ENCODE data around the gene XYLT1. TPM values are rescaled to one million over a fixed set of nuclear protein-coding genes. Genes with fewer than 3 reads are reported as not detected.

Gene XYLT1
- total RNA-seq, 1 experiment from 2014 or later, result not detected

DNA sequence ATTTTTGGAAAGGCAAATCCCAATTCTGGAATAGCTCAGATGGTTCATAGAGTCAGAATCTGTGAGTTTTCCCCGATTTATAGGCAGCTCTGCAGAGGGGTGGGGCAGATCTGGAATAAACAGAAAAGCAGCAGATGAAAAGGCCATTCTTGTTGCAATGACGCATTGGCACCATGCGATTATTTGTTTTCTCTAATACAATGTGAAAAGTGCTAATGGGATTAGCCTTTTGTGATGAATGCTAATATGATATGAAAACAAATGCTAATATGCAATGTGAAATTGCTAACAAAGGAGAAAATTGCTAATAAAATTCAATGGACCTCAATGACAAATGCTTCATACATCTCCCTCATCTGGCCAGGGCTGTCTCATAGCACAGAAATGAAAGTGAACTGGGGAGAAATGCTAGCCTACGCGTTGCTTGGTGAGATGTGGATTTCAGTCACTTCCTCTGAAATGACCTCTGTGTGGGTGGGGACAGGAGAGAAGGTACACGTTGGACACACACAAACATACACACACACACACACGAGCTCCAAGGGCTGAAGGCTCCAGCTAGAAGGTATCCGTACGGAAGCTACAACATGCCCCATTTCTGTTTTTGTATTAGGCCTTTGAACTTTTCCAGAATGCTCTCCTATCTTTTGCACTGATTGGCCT is 394.5 kb downstream of the XYLT1 start:
- TF ChIP-seq EZH2 (IDR thresholded peaks at IDR 0.05; ENCODE audit: low read length, unreplicated experiment) (no peak), EZH2phosphoT487 (IDR thresholded peaks at IDR 0.05; ENCODE audit: borderline replicate concordance, low read length) (no peak)
- TF ChIP-seq, protein P1, sequence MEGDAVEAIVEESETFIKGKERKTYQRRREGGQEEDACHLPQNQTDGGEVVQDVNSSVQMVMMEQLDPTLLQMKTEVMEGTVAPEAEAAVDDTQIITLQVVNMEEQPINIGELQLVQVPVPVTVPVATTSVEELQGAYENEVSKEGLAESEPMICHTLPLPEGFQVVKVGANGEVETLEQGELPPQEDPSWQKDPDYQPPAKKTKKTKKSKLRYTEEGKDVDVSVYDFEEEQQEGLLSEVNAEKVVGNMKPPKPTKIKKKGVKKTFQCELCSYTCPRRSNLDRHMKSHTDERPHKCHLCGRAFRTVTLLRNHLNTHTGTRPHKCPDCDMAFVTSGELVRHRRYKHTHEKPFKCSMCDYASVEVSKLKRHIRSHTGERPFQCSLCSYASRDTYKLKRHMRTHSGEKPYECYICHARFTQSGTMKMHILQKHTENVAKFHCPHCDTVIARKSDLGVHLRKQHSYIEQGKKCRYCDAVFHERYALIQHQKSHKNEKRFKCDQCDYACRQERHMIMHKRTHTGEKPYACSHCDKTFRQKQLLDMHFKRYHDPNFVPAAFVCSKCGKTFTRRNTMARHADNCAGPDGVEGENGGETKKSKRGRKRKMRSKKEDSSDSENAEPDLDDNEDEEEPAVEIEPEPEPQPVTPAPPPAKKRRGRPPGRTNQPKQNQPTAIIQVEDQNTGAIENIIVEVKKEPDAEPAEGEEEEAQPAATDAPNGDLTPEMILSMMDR (conservative IDR thresholded peaks at IDR 0.05; ENCODE audit: low read depth, low read length), result no peak
- no peak for ATAC-seq
- H3K9me3 ChIP-seq (ENCODE audit: low read length), result no peaks in the 10 kb centered on the region
- no peaks in the 10 kb centered on the region for H3K36me3 ChIP-seq (ENCODE audit: low read depth, low read length)
- H2AFZ ChIP-seq (ENCODE audit: low read length), result no peak overlapping the region
- POLR2A ChIA-PET (ENCODE audit: unreplicated experiment), result no interaction called here
- no peaks in the 10 kb centered on the region for H3K4me1 ChIP-seq (ENCODE audit: insufficient read depth, low read length)
- CTCF ChIA-PET, result no interaction called here
- no peak overlapping the region for H3K27ac ChIP-seq (ENCODE audit: low read length)
- no peaks in the 10 kb centered on the region for H3K9me2 ChIP-seq (replicated peaks; ENCODE audit: low read length)
- no peaks in the 10 kb centered on the region for H3K27me3 ChIP-seq (ENCODE audit: low read length)
- H3K79me2 ChIP-seq (ENCODE audit: low read length), result no peaks in the 10 kb centered on the region
- no peak overlapping the region for H3K9ac ChIP-seq (ENCODE audit: low read length)
- H3K4me2 ChIP-seq (ENCODE audit: low read length), result no peak overlapping the region
- H4K20me1 ChIP-seq (ENCODE audit: low read length), result no peaks in the 10 kb centered on the region
- no TSS peak for BruUV-seq (replicated peaks)
- H3K4me3 ChIP-seq (ENCODE audit: low read length), result no peak overlapping the region
- H3F3A ChIP-seq (ENCODE audit: low read length, unreplicated experiment), result no peaks in the 10 kb centered on the region
- intact Hi-C loops (cut with micrococcal nuclease), result no loop called here
- DNase-seq, result no peak

DNA sequence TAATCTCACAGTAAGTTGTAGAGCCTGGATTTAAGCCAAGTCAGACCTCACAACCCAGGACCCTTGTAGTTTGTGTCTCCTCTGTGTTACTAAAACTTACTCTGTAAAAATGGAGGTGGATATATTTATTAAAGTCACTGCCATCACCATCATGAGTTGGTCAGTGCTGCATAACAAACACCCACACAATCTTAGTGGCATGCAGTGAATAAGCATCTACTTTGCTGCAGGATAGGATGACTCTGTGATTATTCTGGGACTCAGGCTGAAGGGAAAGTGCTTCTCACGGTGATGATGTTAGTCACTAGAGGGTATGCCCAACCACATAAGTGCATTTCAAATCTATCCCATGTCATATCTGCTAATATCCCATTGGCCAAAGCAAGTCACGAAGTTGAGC is 398.7 kb downstream of the XYLT1 start:
- H3K4me1 ChIP-seq (ENCODE audit: insufficient read depth, low read length), result no peaks in the 10 kb centered on the region
- no peaks in the 10 kb centered on the region for H3K36me3 ChIP-seq (ENCODE audit: low read depth, low read length)
- no peak overlapping the region for H3K4me2 ChIP-seq (ENCODE audit: low read length)
- intact Hi-C loops (cut with micrococcal nuclease), result no loop called here
- H3K9me2 ChIP-seq (replicated peaks; ENCODE audit: low read length), result no peaks in the 10 kb centered on the region
- no peak overlapping the region for H2AFZ ChIP-seq (ENCODE audit: low read length)
- no peaks in the 10 kb centered on the region for H3K27me3 ChIP-seq (ENCODE audit: low read length)
- H3K27ac ChIP-seq (ENCODE audit: low read length), result no peak overlapping the region
- H3K9me3 ChIP-seq (ENCODE audit: low read length), result no peaks in the 10 kb centered on the region
- ChIA-PET CTCF (no interaction called here), POLR2A (ENCODE audit: unreplicated experiment) (no interaction called here)
- DNase-seq (no peak), ATAC-seq (no peak)
- TF ChIP-seq, protein P1 (conservative IDR thresholded peaks at IDR 0.05; ENCODE audit: low read depth, low read length), result no peak
- no peak for TF ChIP-seq EZH2 (IDR thresholded peaks at IDR 0.05; ENCODE audit: low read length, unreplicated experiment)
- no peak for TF ChIP-seq EZH2phosphoT487 (IDR thresholded peaks at IDR 0.05; ENCODE audit: borderline replicate concordance, low read length)
- H3K79me2 ChIP-seq (ENCODE audit: low read length), result no peaks in the 10 kb centered on the region
- no TSS peak for BruUV-seq (replicated peaks)
- no peaks in the 10 kb centered on the region for H4K20me1 ChIP-seq (ENCODE audit: low read length)
- H3F3A ChIP-seq (ENCODE audit: low read length, unreplicated experiment), result no peaks in the 10 kb centered on the region
- H3K9ac ChIP-seq (ENCODE audit: low read length), result no peak overlapping the region
- H3K4me3 ChIP-seq (ENCODE audit: low read length), result no peak overlapping the region

DNA sequence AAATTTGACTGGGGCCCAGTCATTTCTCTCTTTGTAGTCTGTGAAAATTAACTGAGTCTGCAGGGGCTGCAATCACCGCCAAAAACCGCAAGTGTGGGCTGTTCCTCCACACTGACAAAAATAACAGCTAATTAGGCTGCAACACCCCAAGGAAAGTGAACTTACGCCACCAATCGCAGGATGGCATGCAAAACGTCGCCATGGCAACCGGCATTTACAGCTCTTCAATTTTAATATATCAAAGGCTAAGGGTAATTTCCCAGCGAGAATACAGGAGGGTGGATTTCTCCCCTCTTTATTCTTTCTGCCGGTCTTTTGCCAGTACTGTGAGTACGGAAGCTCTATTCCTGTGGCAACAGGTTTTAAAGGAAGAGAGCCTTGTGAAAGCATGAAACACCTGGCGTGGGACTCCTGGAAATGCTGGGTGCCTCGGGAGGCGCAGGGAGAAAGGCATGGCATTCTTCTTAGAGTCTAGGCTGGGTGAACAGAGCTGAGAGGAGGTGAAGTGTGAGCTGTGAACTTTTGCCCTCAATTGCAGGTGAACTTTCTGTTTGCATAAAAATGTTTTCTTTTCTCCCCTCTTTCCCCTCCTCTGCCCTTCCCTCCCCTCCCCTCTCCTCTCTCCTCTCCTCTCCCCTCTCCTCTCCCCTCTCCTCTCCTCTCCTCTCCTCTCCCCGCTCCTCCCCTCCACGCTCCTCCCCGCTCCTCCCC is 399.7 kb downstream of the XYLT1 start:
- TF ChIP-seq EZH2phosphoT487 (IDR thresholded peaks at IDR 0.05; ENCODE audit: borderline replicate concordance, low read length) (no peak), EZH2 (IDR thresholded peaks at IDR 0.05; ENCODE audit: low read length, unreplicated experiment) (no peak)
- TF ChIP-seq, protein P1 (conservative IDR thresholded peaks at IDR 0.05; ENCODE audit: low read depth, low read length), result no peak
- Histone ChIP-seq H3K9me3 (ENCODE audit: low read length) (no peaks in the 10 kb centered on the region), H3F3A (ENCODE audit: low read length, unreplicated experiment) (no peaks in the 10 kb centered on the region), H3K27me3 (ENCODE audit: low read length) (no peaks in the 10 kb centered on the region), H3K36me3 (ENCODE audit: low read depth, low read length) (no peaks in the 10 kb centered on the region), H3K27ac (ENCODE audit: low read length) (no peak overlapping the region), H3K4me3 (ENCODE audit: low read length) (no peak overlapping the region), H3K79me2 (ENCODE audit: low read length) (no peaks in the 10 kb centered on the region), H2AFZ (ENCODE audit: low read length) (no peak overlapping the region), H3K9ac (ENCODE audit: low read length) (no peak overlapping the region), H3K9me2 (replicated peaks; ENCODE audit: low read length) (no peaks in the 10 kb centered on the region), H3K4me1 (ENCODE audit: insufficient read depth, low read length) (no peaks in the 10 kb centered on the region), H3K4me2 (ENCODE audit: low read length) (no peak overlapping the region), H4K20me1 (ENCODE audit: low read length) (no peaks in the 10 kb centered on the region)
- DNase-seq, result no peak
- no peak for ATAC-seq
- CTCF ChIA-PET, result no interaction called here
- BruUV-seq (replicated peaks), result no TSS peak
- POLR2A ChIA-PET (ENCODE audit: unreplicated experiment), result no interaction called here
- intact Hi-C loops (cut with micrococcal nuclease), result no loop called here
